Measurements from ENCODE around the gene SRGAP1. TPM values are rescaled to one million over a fixed set of nuclear protein-coding genes. Genes with fewer than 3 reads are reported as not detected.
"Not testable (repeated sequence)": the region's sequence is repeated elsewhere in the genome, so short reads cannot be mapped to it uniquely, and the experiment has no call there.

The SRGAP1 gene
- total RNA-seq, 6 experiments from 2014 or later = 1.3 to 5.0 (median 3.0) TPM

GRCh38 chr12:63870838-63871237 lies 26.3 kb downstream of the SRGAP1 start:
- H3K27ac ChIP-seq = no peak overlapping the region
- no peak overlapping the region for H3K4me3 ChIP-seq
- no peak for DNase-seq
- no peaks in the 10 kb centered on the region for H3K9me3 ChIP-seq
- no peak for ATAC-seq
- no peaks in the 10 kb centered on the region for H3K27me3 ChIP-seq
- H3K36me3 ChIP-seq = no peaks in the 10 kb centered on the region
- TF ChIP-seq POLR2A (IDR thresholded peaks at IDR 0.05) (no peak), CTCF (IDR thresholded peaks at IDR 0.05) (no peak)
- WGBS (ENCODE audit: insufficient coverage, low coverage, low lambda C conversion rate, missing lambda C conversion rate) = 79% methylated on average over 4 of the region's 4 CpGs
- intact Hi-C loops (cut with DNase I) = no loop called here
- no peaks in the 10 kb centered on the region for H3K4me1 ChIP-seq

DNA sequence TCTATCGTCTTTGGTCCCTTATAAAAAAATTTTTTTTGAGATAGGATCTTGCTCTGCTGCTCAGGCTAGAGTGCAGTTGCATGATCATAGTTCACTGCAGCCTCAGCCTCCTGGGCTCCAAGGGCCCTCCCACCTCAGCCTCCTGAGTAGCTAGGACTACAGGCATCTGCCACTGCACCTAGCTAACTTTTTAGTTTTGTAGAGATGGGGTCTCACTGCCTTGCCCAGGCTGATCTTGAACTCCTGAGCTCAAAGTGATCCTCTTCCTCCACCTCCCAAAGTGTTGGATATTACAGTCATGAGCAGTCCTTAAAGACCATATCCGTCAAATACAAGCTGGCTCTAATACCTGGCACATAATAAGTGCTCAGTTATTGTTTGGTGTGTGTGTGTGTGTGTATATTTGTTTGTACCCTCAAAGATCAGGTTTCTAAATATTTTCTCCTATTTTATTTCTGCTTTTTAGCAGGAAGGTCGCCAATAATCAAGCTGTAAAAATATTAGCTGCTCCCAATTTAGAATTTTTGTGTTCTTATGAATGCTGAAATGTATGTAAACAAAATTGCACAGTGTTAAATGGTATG lies 30.5 kb downstream of the SRGAP1 start:
- intact Hi-C loops (cut with DNase I) = no loop called here
- no peak for TF ChIP-seq CTCF (IDR thresholded peaks at IDR 0.05)
- TF ChIP-seq POLR2A (IDR thresholded peaks at IDR 0.05) = no peak
- Histone ChIP-seq H3K9me3 (no peaks in the 10 kb centered on the region), H3K4me1 (no peaks in the 10 kb centered on the region), H3K27me3 (no peaks in the 10 kb centered on the region), H3K36me3 (no peaks in the 10 kb centered on the region), H3K4me3 (no peak overlapping the region), H3K27ac (no peak overlapping the region)
- DNase-seq (no peak), ATAC-seq (no peak)
- 70% methylated on average over 3 of the region's 3 CpGs for WGBS (ENCODE audit: insufficient coverage, low coverage, low lambda C conversion rate, missing lambda C conversion rate)

- ATAC-seq (no peak), DNase-seq (no peak)
- intact Hi-C loops (cut with DNase I) = no loop called here
- Histone ChIP-seq H3K4me3 (no peak overlapping the region), H3K4me1 (no peaks in the 10 kb centered on the region), H3K27ac (no peak overlapping the region), H3K9me3 (no peaks in the 10 kb centered on the region), H3K36me3 (no peaks in the 10 kb centered on the region), H3K27me3 (no peaks in the 10 kb centered on the region)
- TF ChIP-seq POLR2A (IDR thresholded peaks at IDR 0.05) (no peak), CTCF (IDR thresholded peaks at IDR 0.05) (no peak)
- 50% methylated on average over 3 of the region's 3 CpGs for WGBS (ENCODE audit: insufficient coverage, low coverage, low lambda C conversion rate, missing lambda C conversion rate)
Observed at GRCh38 chr12:63875703-63876102, 31.2 kb downstream of the SRGAP1 start.

DNA sequence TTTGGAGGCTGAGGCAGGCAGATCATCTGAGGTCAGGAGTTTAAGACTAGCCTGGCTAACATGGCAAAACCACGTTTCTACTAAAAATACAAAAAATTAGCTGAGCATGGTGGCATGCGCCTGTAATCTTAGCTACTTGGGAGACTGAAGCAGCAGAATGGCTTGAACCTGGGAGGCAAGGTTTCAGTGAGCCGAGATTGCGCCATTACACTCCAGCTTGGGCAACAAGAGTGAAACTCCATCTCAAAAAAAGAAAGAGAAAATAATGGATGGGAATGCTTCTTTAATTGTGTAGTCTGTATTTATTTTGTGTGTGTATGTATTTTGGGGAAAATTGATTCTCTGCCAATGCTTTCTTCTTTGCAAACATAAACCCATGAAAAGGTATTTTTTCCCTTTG lies 32.5 kb downstream of the SRGAP1 start:
- 76% methylated on average over 4 of the region's 4 CpGs for WGBS (ENCODE audit: insufficient coverage, low coverage, low lambda C conversion rate, missing lambda C conversion rate)
- Histone ChIP-seq H3K4me3 (no peak overlapping the region), H3K27ac (no peak overlapping the region), H3K4me1 (no peaks in the 10 kb centered on the region), H3K9me3 (no peaks in the 10 kb centered on the region), H3K36me3 (no peaks in the 10 kb centered on the region), H3K27me3 (no peaks in the 10 kb centered on the region)
- ATAC-seq = no peak
- intact Hi-C loops (cut with DNase I) = no loop called here
- no peak for TF ChIP-seq CTCF (IDR thresholded peaks at IDR 0.05)
- TF ChIP-seq POLR2A (IDR thresholded peaks at IDR 0.05) = no peak
- DNase-seq = no peak

DNA sequence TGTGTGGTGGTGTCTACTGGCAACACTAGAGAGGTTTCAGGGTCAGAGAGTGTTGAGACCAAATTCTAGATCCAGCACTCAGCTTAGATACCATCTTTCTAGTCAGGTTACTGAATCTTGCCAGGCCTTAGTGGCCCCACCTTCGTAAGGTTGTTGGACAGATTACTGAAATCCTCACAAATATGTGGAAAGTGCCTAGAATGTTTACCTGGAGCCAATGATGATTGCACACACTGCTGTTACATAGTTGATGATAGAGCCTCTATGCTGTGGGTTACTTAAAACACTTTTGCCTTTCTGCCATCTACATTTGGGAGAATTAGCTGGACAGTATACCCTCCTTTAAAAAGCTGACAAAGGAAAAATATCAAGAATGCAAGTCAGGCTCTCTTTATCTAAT lies 33.2 kb downstream of the SRGAP1 start:
- no peaks in the 10 kb centered on the region for H3K36me3 ChIP-seq
- no peaks in the 10 kb centered on the region for H3K27me3 ChIP-seq
- ATAC-seq (peak in 2 of 4 donors; percentile 57 to 77), DNase-seq (no peak)
- intact Hi-C loops (cut with DNase I) = no loop called here
- TF ChIP-seq POLR2A (IDR thresholded peaks at IDR 0.05) (no peak), CTCF (IDR thresholded peaks at IDR 0.05) (no peak)
- H3K4me1 ChIP-seq = no peaks in the 10 kb centered on the region
- H3K27ac ChIP-seq = no peak overlapping the region
- H3K4me3 ChIP-seq = no peak overlapping the region
- WGBS (ENCODE audit: insufficient coverage, low coverage, low lambda C conversion rate, missing lambda C conversion rate) = 33% methylated on average over 1 of the region's 1 CpG
- H3K9me3 ChIP-seq = no peaks in the 10 kb centered on the region

- H3K36me3 ChIP-seq; H3K4me1 ChIP-seq; H3K4me3 ChIP-seq; ATAC-seq; DNase-seq; H3K27ac ChIP-seq; H3K9me3 ChIP-seq; H3K27me3 ChIP-seq; intact Hi-C loops (cut with DNase I): not testable (repeated sequence)
- WGBS (ENCODE audit: insufficient coverage, low coverage, low lambda C conversion rate, missing lambda C conversion rate) = 94% methylated on average over 9 of the region's 9 CpGs
Observed at GRCh38 chr12:63880235-63880634, 35.7 kb downstream of the SRGAP1 start.

All from right lobe of liver (tissue), 6 donors.